ENCODE data around the gene ANKRD36B.
"Not testable (repeated sequence)": the region's sequence is repeated elsewhere in the genome, so short reads cannot be mapped to it uniquely, and the experiment has no call there.

Gene ANKRD36B

DNA sequence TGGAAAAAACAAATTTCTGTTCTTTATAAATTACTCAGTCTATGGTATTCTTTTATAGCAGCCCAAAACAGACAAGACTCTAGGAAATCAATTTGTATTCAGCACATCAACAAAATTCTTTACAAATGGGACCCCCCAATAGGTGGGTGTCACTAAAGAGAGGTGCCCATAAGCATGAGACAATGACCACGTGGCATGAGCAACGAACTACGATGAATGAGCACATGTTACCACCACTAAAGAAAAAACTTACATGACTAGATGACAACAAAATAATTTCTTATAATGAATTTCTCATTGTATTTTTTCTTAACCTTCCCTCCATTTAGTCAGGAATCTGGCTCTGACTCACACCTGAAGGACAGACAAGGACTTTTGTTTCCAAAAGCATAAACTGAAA, 3.8 kb upstream of the ANKRD36B start:
- not testable (repeated sequence) for H3K9me3 Mint-ChIP-seq; H3K27ac Mint-ChIP-seq; H3K36me3 Mint-ChIP-seq (ENCODE audit: low read depth); H3K4me1 Mint-ChIP-seq (ENCODE audit: low read depth); H3K4me3 Mint-ChIP-seq
- peaks cover 14% of the 10 kb centered on the region for H3K27me3 Mint-ChIP-seq

DNA sequence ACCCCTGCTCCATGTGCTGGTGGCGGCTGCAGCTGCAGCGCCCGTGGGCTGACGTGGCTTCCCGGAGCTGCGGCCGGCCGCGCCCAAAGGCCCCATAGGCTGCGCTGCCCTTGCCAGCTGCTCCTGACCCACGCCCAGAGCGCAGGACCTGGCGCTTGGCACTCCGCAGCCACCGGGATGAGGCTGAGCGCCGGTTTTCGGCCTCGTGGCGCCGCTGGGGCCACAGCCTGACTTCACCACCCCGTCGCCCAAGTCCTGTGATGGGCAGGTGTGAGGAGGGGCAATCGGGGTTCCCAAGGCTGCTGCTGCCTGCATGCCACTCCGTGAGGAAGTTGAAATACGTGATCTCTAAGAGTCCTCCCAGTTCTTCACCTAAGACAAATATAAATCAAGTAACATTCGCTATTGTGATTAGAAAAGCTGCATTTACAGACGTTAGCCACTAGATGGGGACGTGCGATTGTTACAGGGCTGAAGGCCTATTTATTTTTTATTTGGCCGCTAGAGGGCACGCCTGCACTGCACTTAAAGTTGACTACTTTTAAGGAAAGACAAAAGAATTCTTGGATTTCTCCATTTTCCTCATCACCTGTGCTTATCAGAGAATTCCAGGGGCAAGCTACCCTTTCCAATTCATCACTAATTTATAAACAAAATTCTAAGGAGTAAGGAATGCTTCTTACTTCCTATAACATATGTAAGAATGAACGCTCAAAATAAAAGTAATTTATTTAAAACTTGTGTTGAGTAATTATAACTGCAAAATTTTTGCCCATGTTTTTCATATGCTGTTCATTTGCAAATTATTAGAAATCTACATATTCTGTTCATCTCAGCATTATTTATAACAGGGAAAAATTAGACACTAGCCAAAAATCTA, 1.1 kb upstream of the ANKRD36B start:
- H3K27ac Mint-ChIP-seq = peak overlapping the region; percentile 89
- peak overlapping the region; percentile 84 for H3K4me3 Mint-ChIP-seq
- H3K4me1 Mint-ChIP-seq (ENCODE audit: low read depth) = not testable (repeated sequence)

DNA sequence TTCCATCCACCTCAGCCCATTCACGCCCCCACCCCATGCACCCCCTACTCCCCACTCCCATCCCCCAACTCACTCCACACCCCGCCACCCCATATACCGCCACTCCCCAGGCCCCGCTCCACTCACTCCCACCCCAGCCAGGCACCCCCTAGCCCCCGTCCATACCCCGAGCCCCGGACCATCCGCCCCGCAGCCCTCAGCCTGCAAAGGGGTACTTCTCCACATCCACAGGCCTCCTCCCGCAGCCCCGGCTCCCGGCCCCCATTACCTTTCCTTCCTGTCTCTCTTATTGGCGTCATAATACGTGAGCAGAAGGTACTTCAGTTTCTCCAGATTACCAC, 450 bp downstream of the ANKRD36B start:
- not testable (repeated sequence) for H3K36me3 Mint-ChIP-seq (ENCODE audit: low read depth); H3K9me3 Mint-ChIP-seq; H3K4me1 Mint-ChIP-seq (ENCODE audit: low read depth); H3K27me3 Mint-ChIP-seq
- H3K4me3 Mint-ChIP-seq = peak overlapping the region; percentile 100
- peak overlapping the region; percentile 99 for H3K27ac Mint-ChIP-seq

More for the DNA sequence above, 1.1 kb upstream of the ANKRD36B start:
- H3K27me3 Mint-ChIP-seq; H3K36me3 Mint-ChIP-seq (ENCODE audit: low read depth); H3K9me3 Mint-ChIP-seq: not testable (repeated sequence)

DNA sequence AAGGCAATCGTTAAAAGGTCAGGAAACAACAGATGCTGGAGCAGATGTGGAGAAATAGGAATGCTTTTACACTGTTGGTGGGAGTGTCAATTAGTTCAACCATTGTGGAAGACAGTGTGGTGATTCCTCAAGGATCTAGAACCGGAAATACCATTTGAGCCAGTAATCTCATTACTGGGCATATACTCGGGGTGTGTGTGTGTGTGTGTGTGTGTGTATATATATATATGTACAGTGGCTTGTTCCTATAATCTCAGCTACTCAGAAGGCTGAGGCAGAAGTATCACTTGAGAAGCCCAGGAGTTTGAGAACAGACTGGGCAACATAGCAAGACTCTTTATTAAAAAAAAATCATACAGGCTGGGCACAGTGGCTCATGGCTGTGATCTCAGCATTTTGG, 24.0 kb downstream of the ANKRD36B start:
- H3K4me3 Mint-ChIP-seq; H3K27me3 Mint-ChIP-seq; H3K27ac Mint-ChIP-seq; H3K4me1 Mint-ChIP-seq (ENCODE audit: low read depth); H3K9me3 Mint-ChIP-seq: not testable (repeated sequence)
- peaks cover 15% of the 10 kb centered on the region for H3K36me3 Mint-ChIP-seq (ENCODE audit: low read depth)

DNA sequence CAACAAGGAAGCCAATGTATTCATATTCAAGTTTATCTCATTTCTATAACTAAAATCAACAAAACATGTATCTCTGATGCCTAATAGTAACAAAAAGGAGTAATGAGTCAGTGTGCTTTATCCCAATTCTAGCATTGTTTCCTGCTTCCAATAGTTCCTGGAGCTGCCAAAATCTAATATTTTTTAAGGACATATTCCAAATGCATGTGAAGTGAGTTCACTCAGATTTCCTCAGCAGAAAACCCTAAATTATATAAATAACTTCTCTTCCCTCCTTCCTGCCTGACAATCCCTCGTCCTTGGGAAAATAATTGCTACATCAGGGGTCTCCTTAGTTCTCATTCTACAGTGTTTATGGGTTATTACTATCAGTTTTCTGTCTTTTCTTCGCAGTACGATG, 37.3 kb downstream of the ANKRD36B start:
- H3K9me3 Mint-ChIP-seq; H3K4me1 Mint-ChIP-seq (ENCODE audit: low read depth); H3K27me3 Mint-ChIP-seq; H3K4me3 Mint-ChIP-seq; H3K27ac Mint-ChIP-seq: not testable (repeated sequence)
- H3K36me3 Mint-ChIP-seq (ENCODE audit: low read depth) = peaks cover 57% of the 10 kb centered on the region

DNA sequence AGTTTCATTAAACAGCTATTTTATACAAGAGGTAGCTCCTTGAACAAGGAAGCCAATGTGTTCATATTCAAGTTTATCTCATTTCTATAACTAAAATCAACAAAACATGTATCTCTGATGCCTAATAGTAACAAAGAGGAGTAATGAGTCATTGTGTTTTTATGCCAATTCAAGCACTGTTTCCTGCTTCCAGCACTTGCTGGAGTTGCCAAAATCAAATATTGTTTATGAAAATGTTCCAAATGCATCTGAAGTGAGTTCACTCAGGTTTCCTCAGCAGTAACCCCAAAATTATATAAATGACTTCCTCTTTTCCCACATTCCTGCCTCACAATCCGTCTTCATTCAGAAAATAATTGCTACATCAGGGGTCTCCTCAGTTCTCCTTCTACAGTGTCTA, 39.2 kb downstream of the ANKRD36B start:
- H3K4me1 Mint-ChIP-seq (ENCODE audit: low read depth); H3K4me3 Mint-ChIP-seq; H3K27ac Mint-ChIP-seq; H3K27me3 Mint-ChIP-seq; H3K9me3 Mint-ChIP-seq: not testable (repeated sequence)
- peaks cover 65% of the 10 kb centered on the region for H3K36me3 Mint-ChIP-seq (ENCODE audit: low read depth)

DNA sequence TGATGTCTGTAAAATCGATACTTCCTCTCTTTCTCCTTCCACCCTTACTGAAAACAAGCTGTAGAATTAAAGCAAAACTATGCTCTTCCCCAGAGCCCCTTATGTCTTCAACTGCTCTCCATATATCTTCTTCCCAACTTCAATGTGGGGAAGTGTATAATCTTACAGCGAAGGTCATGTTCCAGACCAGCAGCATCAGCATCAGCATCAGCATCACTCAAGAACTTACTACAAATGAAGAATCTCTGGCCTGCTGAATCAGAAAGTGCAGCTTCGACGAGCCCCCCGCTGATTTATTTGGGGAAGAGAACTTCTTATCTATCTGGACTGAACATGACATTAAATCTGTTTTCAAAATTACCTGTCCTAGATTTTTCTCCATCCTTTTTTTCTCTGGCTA, 40.6 kb downstream of the ANKRD36B start:
- H3K9me3 Mint-ChIP-seq; H3K27ac Mint-ChIP-seq; H3K4me1 Mint-ChIP-seq (ENCODE audit: low read depth); H3K4me3 Mint-ChIP-seq; H3K27me3 Mint-ChIP-seq: not testable (repeated sequence)
- peaks cover 59% of the 10 kb centered on the region for H3K36me3 Mint-ChIP-seq (ENCODE audit: low read depth)

DNA sequence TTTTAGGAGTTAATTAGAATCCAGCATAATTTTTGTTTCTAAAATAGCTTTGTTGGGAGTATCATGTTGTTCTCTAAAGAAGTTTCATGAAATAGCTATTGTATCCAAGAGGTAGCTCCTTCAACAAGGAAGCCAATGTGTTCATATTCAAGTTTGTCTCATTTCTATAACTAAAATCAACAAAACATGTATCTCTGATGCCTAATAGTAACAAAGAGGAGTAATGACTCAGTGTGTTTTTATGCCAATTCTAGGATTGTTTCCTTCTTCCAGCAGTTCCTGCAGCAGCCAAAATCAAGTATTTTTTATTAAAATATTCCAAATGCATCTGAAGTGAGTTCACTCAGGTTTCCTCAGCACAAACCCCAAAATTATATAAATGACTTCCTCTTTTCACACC, 41.1 kb downstream of the ANKRD36B start:
- peaks cover 59% of the 10 kb centered on the region for H3K36me3 Mint-ChIP-seq (ENCODE audit: low read depth)
- not testable (repeated sequence) for H3K4me3 Mint-ChIP-seq; H3K9me3 Mint-ChIP-seq; H3K4me1 Mint-ChIP-seq (ENCODE audit: low read depth); H3K27me3 Mint-ChIP-seq; H3K27ac Mint-ChIP-seq

DNA sequence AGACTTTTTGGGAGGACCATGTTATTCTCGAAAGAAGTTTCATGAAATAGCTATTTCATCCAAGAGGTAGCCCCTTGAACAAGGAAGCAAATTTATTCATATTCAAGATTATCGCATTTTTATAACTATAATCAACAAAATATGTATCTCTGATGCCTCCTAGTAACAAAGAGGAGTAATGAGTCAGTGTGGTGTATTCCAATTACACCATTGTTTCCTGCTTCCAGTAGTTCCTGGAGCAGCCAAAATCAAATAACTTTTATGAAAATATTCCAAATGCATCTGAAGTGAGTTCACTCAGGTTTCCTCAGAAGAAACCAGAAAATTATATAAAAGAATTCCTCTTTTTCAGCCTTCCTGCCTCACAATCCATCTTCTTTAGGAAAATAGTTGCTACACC, 43.0 kb downstream of the ANKRD36B start:
- H3K9me3 Mint-ChIP-seq = no peaks in the 10 kb centered on the region
- H3K27me3 Mint-ChIP-seq = no peaks in the 10 kb centered on the region
- H3K36me3 Mint-ChIP-seq (ENCODE audit: low read depth) = peaks cover 47% of the 10 kb centered on the region
- no peak overlapping the region for H3K27ac Mint-ChIP-seq
- no peak overlapping the region for H3K4me3 Mint-ChIP-seq
- no peaks in the 10 kb centered on the region for H3K4me1 Mint-ChIP-seq (ENCODE audit: low read depth)

DNA sequence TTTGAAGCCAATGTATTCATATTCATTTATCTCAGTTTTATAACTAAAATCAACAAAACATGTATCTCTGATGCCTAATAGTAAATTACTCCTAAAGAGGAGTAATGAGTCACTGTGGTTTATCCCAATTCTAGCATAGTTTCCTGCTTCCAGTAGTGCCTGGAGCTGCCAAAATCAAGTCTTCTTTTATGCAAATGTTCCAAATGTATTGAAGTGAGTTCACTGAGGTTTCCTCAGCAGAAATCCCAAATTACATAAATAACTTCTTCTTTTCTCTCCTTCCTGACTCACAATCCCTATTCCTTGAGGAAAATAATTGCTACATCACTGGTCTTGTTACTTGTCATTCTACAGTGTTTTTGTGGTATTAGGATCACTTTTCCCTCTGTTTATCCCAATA, 44.8 kb downstream of the ANKRD36B start:
- H3K4me1 Mint-ChIP-seq (ENCODE audit: low read depth); H3K4me3 Mint-ChIP-seq; H3K27me3 Mint-ChIP-seq; H3K27ac Mint-ChIP-seq; H3K9me3 Mint-ChIP-seq: not testable (repeated sequence)
- H3K36me3 Mint-ChIP-seq (ENCODE audit: low read depth) = peaks cover 43% of the 10 kb centered on the region

DNA sequence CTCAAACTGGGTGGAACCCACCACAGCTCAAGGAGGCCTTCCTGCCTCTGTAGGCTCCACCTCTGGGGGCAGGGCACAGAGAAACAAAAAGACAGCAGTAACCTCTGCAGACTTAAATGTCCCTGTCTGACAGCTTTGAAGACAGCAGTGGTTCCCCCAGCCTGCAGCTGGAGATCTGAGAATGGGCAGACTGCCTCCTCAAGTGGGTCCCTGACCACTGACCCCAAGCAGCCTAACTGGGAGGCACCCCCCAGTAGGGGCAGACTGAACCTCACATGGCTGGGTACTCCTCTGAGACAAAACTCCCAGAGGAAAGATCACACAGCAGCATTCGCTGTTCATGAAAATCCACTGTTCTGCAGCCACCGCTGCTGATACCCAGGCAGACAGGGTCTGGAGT, 63.8 kb downstream of the ANKRD36B start:
- H3K27me3 Mint-ChIP-seq; H3K4me3 Mint-ChIP-seq; H3K4me1 Mint-ChIP-seq (ENCODE audit: low read depth); H3K27ac Mint-ChIP-seq; H3K9me3 Mint-ChIP-seq: not testable (repeated sequence)
- H3K36me3 Mint-ChIP-seq (ENCODE audit: low read depth) = peaks cover 23% of the 10 kb centered on the region

DNA sequence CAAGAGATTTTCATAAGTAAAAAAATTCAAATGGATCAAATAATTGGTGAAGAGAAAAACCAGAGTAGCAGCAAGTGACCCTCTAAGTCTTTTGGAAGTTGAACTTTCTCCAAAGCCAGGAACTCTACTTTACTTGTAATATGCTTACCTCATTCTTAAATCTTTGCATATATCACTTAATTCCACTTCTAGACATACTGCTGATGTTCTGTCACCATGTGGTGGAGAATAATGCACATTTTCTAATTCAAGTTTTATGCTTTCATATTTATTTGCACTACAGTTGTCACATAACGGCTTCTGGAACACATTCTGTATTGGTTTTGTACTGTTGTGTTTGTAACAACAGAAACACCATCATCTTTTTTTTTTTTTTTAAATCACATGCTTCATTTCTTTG, 65.9 kb downstream of the ANKRD36B start:
- H3K4me1 Mint-ChIP-seq (ENCODE audit: low read depth); H3K27me3 Mint-ChIP-seq; H3K27ac Mint-ChIP-seq; H3K9me3 Mint-ChIP-seq; H3K4me3 Mint-ChIP-seq: not testable (repeated sequence)
- peaks cover 19% of the 10 kb centered on the region for H3K36me3 Mint-ChIP-seq (ENCODE audit: low read depth)

DNA sequence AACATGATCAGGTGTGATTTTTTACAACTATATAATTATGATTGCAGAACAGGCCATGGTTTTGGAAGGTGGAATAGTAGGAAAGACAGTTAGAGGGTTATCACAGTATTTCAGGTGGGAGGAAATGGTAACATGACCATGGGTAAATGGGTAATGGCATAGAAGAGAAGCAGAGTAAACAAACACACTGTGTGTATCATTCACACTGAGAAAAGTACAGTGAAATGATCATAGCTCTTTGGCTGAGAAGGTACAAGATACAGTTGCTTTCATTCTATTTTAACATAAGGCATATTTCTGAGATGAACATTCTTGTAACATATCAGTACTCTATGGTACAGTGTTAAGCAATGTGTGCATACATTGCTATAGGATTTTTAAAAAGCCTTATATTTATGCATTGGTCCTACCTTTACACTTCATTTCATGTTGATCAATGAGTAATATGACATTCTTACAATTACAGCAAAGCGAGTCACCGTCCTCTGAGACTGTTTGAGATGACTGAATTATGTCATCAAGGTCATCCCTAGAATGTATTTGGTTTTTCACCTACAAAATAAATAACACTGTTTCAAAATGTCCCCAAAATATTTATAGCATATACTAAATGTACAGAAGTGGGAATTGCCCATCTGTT, 66.6 kb downstream of the ANKRD36B start:
- H3K36me3 Mint-ChIP-seq (ENCODE audit: low read depth) = peaks cover 17% of the 10 kb centered on the region
- H3K9me3 Mint-ChIP-seq; H3K4me1 Mint-ChIP-seq (ENCODE audit: low read depth); H3K27me3 Mint-ChIP-seq; H3K27ac Mint-ChIP-seq; H3K4me3 Mint-ChIP-seq: not testable (repeated sequence)

DNA sequence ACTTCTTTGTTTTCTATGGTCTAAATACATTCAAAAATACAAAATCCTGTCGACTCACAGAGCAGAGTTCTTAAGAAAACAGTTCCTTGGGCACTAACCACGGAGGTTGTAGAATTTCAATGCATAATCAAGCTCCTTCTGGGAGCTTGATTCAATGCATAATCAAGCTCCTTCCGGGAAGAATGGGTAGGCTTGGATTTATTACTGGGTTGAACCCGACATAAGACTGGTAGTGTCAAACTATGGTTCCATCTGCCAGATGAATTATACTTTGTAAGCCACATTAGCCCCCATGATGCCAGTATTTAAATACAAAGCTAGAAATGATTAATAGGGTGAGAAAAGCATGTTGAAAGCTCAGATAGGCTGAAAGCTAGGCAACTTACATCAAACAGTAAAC, 94.0 kb downstream of the ANKRD36B start:
- not testable (repeated sequence) for H3K4me1 Mint-ChIP-seq (ENCODE audit: low read depth); H3K27ac Mint-ChIP-seq; H3K4me3 Mint-ChIP-seq; H3K36me3 Mint-ChIP-seq (ENCODE audit: low read depth); H3K9me3 Mint-ChIP-seq; H3K27me3 Mint-ChIP-seq

DNA sequence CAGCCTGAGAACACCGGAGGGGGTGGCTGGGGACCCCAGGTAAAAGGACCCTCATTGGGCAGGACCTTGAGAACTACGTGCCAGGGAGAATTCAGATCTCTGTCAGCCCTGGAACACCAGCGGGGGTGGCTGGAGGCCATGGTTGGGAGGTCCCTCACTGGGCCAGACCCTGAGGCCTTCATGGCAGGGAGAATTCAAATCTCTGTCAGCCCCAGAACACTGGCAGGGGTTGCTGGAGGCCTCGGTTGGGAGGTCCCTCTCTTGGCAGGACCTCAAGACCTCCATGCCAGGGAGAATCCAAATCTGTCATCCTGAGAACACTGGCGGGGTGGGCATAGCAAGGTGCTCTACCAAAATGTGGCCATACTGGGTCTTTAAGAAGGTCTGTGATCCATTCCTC, 99.5 kb downstream of the ANKRD36B start:
- H3K27me3 Mint-ChIP-seq; H3K4me1 Mint-ChIP-seq (ENCODE audit: low read depth); H3K27ac Mint-ChIP-seq; H3K9me3 Mint-ChIP-seq; H3K36me3 Mint-ChIP-seq (ENCODE audit: low read depth); H3K4me3 Mint-ChIP-seq: not testable (repeated sequence)
